ENCODE results near the gene PLXDC2. TPM values are rescaled to one million over a fixed set of nuclear protein-coding genes. Genes with fewer than 3 reads are reported as not detected.

PLXDC2 gene
- total RNA-seq, 1 experiment from 2014 or later, result not detected

GRCh38 chr10:19839090-19839489 is 22.9 kb downstream of the PLXDC2 start:
- Mint-ChIP-seq H3K4me3 (ENCODE audit: low read depth, unreplicated experiment) (no peak overlapping the region), H3K27ac (ENCODE audit: unreplicated experiment) (no peak overlapping the region), H3K4me1 (ENCODE audit: low read depth, unreplicated experiment) (no peaks in the 10 kb centered on the region), H3K36me3 (ENCODE audit: insufficient read depth, unreplicated experiment) (no peaks in the 10 kb centered on the region), H3K27me3 (ENCODE audit: unreplicated experiment) (no peaks in the 10 kb centered on the region), H3K9me3 (ENCODE audit: low read depth, unreplicated experiment) (peaks cover 18% of the 10 kb centered on the region)
- TF ChIP-seq, protein P1, sequence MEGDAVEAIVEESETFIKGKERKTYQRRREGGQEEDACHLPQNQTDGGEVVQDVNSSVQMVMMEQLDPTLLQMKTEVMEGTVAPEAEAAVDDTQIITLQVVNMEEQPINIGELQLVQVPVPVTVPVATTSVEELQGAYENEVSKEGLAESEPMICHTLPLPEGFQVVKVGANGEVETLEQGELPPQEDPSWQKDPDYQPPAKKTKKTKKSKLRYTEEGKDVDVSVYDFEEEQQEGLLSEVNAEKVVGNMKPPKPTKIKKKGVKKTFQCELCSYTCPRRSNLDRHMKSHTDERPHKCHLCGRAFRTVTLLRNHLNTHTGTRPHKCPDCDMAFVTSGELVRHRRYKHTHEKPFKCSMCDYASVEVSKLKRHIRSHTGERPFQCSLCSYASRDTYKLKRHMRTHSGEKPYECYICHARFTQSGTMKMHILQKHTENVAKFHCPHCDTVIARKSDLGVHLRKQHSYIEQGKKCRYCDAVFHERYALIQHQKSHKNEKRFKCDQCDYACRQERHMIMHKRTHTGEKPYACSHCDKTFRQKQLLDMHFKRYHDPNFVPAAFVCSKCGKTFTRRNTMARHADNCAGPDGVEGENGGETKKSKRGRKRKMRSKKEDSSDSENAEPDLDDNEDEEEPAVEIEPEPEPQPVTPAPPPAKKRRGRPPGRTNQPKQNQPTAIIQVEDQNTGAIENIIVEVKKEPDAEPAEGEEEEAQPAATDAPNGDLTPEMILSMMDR (IDR thresholded peaks at IDR 0.05; ENCODE audit: unreplicated experiment), result no peak
- intact Hi-C loops (cut with micrococcal nuclease; ENCODE audit: unreplicated experiment), result no loop called here
- CTCF ChIA-PET, result interaction anchor here (0.7 kb wide), 1 partner anchor 473 kb away, joined by 8 read pairs; no protein-coding TSS in a partner anchor
- DNase-seq, result no peak
- BruUV-seq (replicated peaks), result no TSS peak

DNA sequence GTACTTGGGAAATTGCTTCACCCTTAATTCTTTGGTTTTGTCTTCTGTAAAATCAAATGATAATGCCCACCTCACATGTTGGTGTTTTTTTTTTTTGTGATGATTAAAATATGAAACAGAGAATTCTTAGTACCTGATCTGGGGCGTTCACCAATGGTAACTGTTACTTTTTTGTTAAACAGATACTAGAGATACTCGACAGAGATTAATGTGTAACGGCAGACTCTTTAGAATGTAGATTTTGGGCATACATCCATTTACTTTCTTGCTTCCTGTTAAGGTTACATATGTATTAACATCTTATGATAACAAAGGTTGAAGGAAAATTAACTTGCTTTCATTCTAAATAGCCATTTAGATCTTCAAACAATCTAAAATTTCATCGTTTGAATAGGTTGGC is 23.3 kb downstream of the PLXDC2 start:
- no peak for DNase-seq
- Mint-ChIP-seq H3K36me3 (ENCODE audit: insufficient read depth, unreplicated experiment) (no peaks in the 10 kb centered on the region), H3K27me3 (ENCODE audit: unreplicated experiment) (no peaks in the 10 kb centered on the region), H3K4me1 (ENCODE audit: low read depth, unreplicated experiment) (no peaks in the 10 kb centered on the region), H3K27ac (ENCODE audit: unreplicated experiment) (no peak overlapping the region), H3K4me3 (ENCODE audit: low read depth, unreplicated experiment) (no peak overlapping the region), H3K9me3 (ENCODE audit: low read depth, unreplicated experiment) (peaks cover 17% of the 10 kb centered on the region)
- TF ChIP-seq, protein P1 (IDR thresholded peaks at IDR 0.05; ENCODE audit: unreplicated experiment), result no peak
- intact Hi-C loops (cut with micrococcal nuclease; ENCODE audit: unreplicated experiment), result no loop called here
- CTCF ChIA-PET, result interaction anchor here (0.7 kb wide), 1 partner anchor 474 kb away, joined by 8 read pairs; no protein-coding TSS in a partner anchor
- BruUV-seq (replicated peaks), result no TSS peak

GRCh38 chr10:19840776-19841175 is 24.5 kb downstream of the PLXDC2 start:
- TF ChIP-seq, protein P1 (IDR thresholded peaks at IDR 0.05; ENCODE audit: unreplicated experiment), result no peak
- peaks cover 8% of the 10 kb centered on the region for H3K9me3 Mint-ChIP-seq (ENCODE audit: low read depth, unreplicated experiment)
- no TSS peak for BruUV-seq (replicated peaks)
- H3K36me3 Mint-ChIP-seq (ENCODE audit: insufficient read depth, unreplicated experiment), result no peaks in the 10 kb centered on the region
- no peak for DNase-seq
- no peak overlapping the region for H3K4me3 Mint-ChIP-seq (ENCODE audit: low read depth, unreplicated experiment)
- H3K27me3 Mint-ChIP-seq (ENCODE audit: unreplicated experiment), result no peaks in the 10 kb centered on the region
- intact Hi-C loops (cut with micrococcal nuclease; ENCODE audit: unreplicated experiment), result no loop called here
- CTCF ChIA-PET, result no interaction called here
- H3K4me1 Mint-ChIP-seq (ENCODE audit: low read depth, unreplicated experiment), result no peaks in the 10 kb centered on the region
- H3K27ac Mint-ChIP-seq (ENCODE audit: unreplicated experiment), result no peak overlapping the region

GRCh38 chr10:19843487-19843886 is 27.3 kb downstream of the PLXDC2 start:
- BruUV-seq (replicated peaks), result no TSS peak
- Mint-ChIP-seq H3K4me3 (ENCODE audit: low read depth, unreplicated experiment) (no peak overlapping the region), H3K27me3 (ENCODE audit: unreplicated experiment) (no peaks in the 10 kb centered on the region), H3K4me1 (ENCODE audit: low read depth, unreplicated experiment) (no peaks in the 10 kb centered on the region), H3K9me3 (ENCODE audit: low read depth, unreplicated experiment) (peaks cover 11% of the 10 kb centered on the region), H3K27ac (ENCODE audit: unreplicated experiment) (no peak overlapping the region), H3K36me3 (ENCODE audit: insufficient read depth, unreplicated experiment) (no peaks in the 10 kb centered on the region)
- intact Hi-C loops (cut with micrococcal nuclease; ENCODE audit: unreplicated experiment), result no loop called here
- TF ChIP-seq, protein P1 (IDR thresholded peaks at IDR 0.05; ENCODE audit: unreplicated experiment), result no peak
- DNase-seq, result no peak
- CTCF ChIA-PET, result no interaction called here

Measured in Calu3 (cell line).